Right lobe of liver (tissue), 4 donors: Measurements from ENCODE around the gene DCDC2C.

Experiments
- POLR2A ChIP-seq: fragments of 450-650 bp; IDR thresholded peaks from one replicate; pipeline ENCODE4 v1.6.1; 2017; ENCODE audit warnings: antibody characterized with exemption, mild to moderate bottlenecking
- TF ChIP-seq, protein P1 (sequence below), 4 donors: fragments of 200-600 bp in 3 of 4; fragments of 450-650 bp in 1 of 4; IDR thresholded peaks; one replicate each; pipeline versions ENCODE4 v1.5.1 to v1.8.0; 2016 to 2022; ENCODE audit warnings: antibody characterized with exemption in 4 of 4, mild to moderate bottlenecking in 2 of 4
- donor health status: DM: no; HTN: no; CAD: no.
- donor health status: DM: no; HTN: no; CAD: no.
- donor health status: DM: no; HTN: yes; CAD: no.

DNA sequence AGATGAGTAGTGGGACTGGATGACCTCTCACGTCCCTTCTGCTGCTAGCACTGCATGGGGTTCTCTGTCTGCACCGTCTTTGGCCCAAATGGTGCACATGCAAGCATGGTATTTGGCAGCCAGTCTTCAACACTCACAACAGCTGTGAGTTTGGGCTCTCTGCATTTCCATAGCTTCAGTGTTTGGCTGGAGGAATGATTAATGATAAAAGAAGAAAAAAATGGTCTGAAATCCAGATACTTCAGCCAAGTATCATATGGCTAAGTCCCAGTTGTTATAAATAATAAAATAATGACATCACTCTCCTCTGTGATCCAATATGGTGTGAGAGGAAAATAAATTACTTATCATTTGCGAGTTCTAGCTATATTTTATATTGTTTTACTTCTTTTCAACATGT is 173.3 kb downstream of the DCDC2C start:
- TF ChIP-seq, protein P1, sequence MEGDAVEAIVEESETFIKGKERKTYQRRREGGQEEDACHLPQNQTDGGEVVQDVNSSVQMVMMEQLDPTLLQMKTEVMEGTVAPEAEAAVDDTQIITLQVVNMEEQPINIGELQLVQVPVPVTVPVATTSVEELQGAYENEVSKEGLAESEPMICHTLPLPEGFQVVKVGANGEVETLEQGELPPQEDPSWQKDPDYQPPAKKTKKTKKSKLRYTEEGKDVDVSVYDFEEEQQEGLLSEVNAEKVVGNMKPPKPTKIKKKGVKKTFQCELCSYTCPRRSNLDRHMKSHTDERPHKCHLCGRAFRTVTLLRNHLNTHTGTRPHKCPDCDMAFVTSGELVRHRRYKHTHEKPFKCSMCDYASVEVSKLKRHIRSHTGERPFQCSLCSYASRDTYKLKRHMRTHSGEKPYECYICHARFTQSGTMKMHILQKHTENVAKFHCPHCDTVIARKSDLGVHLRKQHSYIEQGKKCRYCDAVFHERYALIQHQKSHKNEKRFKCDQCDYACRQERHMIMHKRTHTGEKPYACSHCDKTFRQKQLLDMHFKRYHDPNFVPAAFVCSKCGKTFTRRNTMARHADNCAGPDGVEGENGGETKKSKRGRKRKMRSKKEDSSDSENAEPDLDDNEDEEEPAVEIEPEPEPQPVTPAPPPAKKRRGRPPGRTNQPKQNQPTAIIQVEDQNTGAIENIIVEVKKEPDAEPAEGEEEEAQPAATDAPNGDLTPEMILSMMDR (IDR thresholded peaks at IDR 0.05): no peak
- no peak for TF ChIP-seq POLR2A
